ENCODE data around the gene CPED1. TPM values are rescaled to one million over a fixed set of nuclear protein-coding genes. Genes with fewer than 3 reads are reported as not detected.

CPED1 gene
- total RNA-seq, 2 donors from 2014 or later, result 77.4 to 126 TPM

DNA sequence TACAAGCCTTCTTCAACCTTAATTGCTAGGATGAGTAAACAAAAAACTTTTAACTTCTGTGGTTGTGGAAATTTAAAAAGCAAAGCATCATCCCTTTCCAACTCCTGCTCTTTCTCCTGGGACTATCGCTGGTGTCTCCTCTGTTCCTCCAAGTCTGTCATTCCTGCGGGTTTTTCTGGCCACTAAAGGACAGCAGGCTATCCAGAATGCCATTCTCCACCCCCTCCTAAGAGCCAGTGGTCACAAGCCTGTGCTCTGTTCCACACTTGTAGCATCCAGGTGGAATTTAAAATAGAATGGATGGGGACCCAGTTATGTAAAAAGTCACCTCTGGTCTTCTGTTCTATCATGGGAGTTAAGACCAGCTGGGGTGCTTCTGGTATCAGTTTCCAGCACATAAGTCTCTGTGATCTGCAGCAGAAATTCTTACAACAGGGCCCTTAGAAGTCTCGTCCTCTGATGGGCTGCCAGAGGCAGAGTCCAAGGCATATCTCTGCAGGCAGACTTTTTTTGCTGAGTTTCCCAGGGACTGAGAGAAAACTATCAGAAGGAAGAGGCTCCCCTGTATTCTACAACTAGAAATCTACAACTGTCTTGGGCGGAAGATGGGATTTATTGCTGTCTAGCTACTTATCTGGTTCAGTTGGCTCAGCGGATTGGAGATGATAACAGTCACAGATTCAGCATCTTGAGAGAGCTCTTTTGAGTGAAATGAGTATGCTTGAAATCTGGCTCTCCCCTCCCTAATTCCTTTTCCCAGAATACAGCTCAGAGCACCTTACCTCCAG is 335.2 kb downstream of the CPED1 start:
- ATAC-seq (ENCODE audit: insufficient number of reproducible peaks, low FRiP score, low read depth) (no peak), DNase-seq (ENCODE audit: low spot score) (no peak)
- Histone ChIP-seq H3K27ac (no peak overlapping the region), H3K4me1 (ENCODE audit: control insufficient read depth in 1 of 2, low read depth in 2 of 2) (peaks cover 0 to 1% of the 10 kb centered on the region in 2 donors), H3K27me3 (replicated peaks; ENCODE audit: insufficient read depth) (peaks cover 2% of the 10 kb centered on the region), H3K36me3 (no peaks in the 10 kb centered on the region), H3K9me3 (no peaks in the 10 kb centered on the region), H3K4me3 (no peak overlapping the region)
- TF ChIP-seq, protein P1, sequence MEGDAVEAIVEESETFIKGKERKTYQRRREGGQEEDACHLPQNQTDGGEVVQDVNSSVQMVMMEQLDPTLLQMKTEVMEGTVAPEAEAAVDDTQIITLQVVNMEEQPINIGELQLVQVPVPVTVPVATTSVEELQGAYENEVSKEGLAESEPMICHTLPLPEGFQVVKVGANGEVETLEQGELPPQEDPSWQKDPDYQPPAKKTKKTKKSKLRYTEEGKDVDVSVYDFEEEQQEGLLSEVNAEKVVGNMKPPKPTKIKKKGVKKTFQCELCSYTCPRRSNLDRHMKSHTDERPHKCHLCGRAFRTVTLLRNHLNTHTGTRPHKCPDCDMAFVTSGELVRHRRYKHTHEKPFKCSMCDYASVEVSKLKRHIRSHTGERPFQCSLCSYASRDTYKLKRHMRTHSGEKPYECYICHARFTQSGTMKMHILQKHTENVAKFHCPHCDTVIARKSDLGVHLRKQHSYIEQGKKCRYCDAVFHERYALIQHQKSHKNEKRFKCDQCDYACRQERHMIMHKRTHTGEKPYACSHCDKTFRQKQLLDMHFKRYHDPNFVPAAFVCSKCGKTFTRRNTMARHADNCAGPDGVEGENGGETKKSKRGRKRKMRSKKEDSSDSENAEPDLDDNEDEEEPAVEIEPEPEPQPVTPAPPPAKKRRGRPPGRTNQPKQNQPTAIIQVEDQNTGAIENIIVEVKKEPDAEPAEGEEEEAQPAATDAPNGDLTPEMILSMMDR (IDR thresholded peaks at IDR 0.05), result no peak

DNA sequence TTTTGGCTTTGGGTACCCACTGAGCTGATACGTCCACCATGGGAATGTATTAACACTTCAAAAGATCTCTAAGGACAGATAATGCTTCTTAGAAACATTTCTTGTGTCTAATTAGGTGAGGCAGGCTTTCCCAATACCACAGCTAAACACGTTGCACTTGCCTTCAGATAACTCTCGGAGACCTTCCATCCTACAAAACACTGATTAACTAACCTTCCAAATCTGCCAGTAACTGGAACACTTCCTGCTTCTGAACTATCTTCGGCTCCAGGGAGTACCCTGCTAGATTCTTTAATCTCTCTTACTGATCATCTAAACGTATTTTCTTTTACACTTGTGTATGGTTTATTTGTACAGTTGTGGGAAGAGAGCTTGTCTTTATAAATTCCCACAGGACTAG is 339.2 kb downstream of the CPED1 start:
- TF ChIP-seq, protein P1 (IDR thresholded peaks at IDR 0.05), result no peak
- ATAC-seq (ENCODE audit: insufficient number of reproducible peaks, low FRiP score, low read depth) (no peak), DNase-seq (ENCODE audit: low spot score) (no peak)
- H3K27ac ChIP-seq, result no peak overlapping the region
- H3K4me1 ChIP-seq (ENCODE audit: control insufficient read depth in 1 of 2, low read depth in 2 of 2), result peaks cover 17 to 21% of the 10 kb centered on the region in 2 donors
- no peaks in the 10 kb centered on the region for H3K9me3 ChIP-seq
- H3K36me3 ChIP-seq, result no peaks in the 10 kb centered on the region
- H3K27me3 ChIP-seq (replicated peaks; ENCODE audit: insufficient read depth), result peaks cover 35% of the 10 kb centered on the region
- no peak overlapping the region for H3K4me3 ChIP-seq

DNA sequence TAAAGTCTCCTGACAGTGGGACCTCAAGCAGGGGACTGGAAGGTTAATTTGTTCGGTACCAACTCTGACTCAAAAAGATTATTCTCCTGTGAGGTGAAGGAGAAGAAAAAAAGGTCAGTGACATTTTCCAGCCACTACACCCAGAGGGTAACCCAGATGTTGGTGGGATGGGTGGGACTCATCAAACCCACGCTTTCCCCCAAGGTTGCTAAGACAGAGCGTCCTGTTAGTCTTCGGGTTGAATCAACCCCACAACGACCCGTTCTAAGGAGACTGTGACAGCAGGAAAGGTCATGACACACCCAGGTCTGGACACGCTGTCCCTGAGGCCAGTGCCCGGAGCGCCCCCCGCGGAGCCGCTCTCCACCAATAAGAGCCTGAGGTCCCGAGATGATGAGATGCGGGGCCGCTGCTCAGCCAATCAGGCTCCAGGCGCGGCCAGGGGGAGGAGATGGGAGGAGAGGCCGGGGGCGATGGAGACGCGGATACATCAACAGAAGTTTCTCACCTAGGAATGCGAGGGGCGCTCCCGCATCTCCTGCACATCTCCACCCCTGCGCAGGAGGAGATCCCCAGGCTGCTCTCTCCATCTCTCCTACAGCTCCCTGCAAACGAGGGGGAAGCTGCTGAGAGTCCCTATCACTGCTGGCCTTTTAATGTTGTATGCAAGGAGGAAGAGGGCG is 340.1 kb downstream of the CPED1 start, which contains the start of gene WNT16:
Gene WNT16, plus strand, starts transcription at position 493 of the 683 bp plus-strand sequence. CDS start 293 bp downstream, outside the sequence.
- Histone ChIP-seq H3K4me3 (peak within 1 kb of the TSS; percentile 61), H3K4me1 (ENCODE audit: control insufficient read depth in 1 of 2, low read depth in 2 of 2) (peaks cover 17 to 21% of the 10 kb centered on the region in 2 donors), H3K36me3 (no peaks in the 10 kb centered on the region), H3K27ac (no peak within 1 kb of the TSS), H3K27me3 (replicated peaks; ENCODE audit: insufficient read depth) (peaks cover 35% of the 10 kb centered on the region), H3K9me3 (no peaks in the 10 kb centered on the region)
- TF ChIP-seq, protein P1 (IDR thresholded peaks at IDR 0.05), result no peak
- DNase-seq (ENCODE audit: low spot score) (no peak), ATAC-seq (ENCODE audit: insufficient number of reproducible peaks, low FRiP score, low read depth) (no peak)

DNA sequence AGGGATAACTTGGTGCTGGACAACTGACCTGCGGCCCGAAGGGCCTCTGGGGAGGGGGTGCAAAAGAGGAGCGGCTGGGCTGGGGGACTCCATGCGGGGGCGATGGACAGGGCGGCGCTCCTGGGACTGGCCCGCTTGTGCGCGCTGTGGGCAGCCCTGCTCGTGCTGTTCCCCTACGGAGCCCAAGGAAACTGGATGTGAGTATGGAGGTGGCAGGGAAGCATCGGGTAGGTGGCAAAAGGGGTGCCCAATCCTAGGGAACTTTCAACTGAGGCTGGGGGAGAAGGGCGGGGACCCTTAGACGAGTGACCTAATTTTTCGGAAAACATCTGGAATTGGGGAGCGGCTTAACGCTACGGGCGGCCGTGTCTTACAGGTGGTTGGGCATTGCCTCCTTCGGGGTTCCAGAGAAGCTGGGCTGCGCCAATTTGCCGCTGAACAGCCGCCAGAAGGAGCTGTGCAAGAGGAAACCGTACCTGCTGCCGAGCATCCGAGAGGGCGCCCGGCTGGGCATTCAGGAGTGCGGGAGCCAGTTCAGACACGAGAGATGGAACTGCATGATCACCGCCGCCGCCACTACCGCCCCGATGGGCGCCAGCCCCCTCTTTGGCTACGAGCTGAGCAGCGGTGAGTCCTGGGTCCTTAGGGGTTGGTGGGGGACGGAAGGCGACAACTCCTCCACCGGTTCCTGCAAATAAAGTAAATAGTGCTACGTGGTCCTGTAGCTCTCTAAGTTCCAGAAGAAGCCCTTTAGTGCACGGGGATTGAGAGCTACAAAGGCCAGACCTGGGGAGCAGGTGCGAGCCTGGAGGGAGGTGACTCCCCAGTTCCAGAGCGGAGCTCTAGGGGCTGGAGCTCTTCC is 340.9 kb downstream of the CPED1 start:
- TF ChIP-seq, protein P1 (IDR thresholded peaks at IDR 0.05), result no peak
- Histone ChIP-seq H3K4me3 (peak overlapping the region; percentile 61), H3K27ac (no peak overlapping the region), H3K9me3 (no peaks in the 10 kb centered on the region), H3K4me1 (ENCODE audit: control insufficient read depth in 1 of 2, low read depth in 2 of 2) (peaks cover 17 to 21% of the 10 kb centered on the region in 2 donors), H3K36me3 (no peaks in the 10 kb centered on the region), H3K27me3 (replicated peaks; ENCODE audit: insufficient read depth) (peaks cover 35% of the 10 kb centered on the region)
- ATAC-seq (ENCODE audit: insufficient number of reproducible peaks, low FRiP score, low read depth) (peak; percentile 3), DNase-seq (ENCODE audit: low spot score) (no peak)
